ENCODE data around the gene LRP1-AS. TPM values are rescaled to one million over a fixed set of nuclear protein-coding genes. Genes with fewer than 3 reads are reported as not detected.

LRP1-AS gene
- total RNA-seq, 1 experiment from 2014 or later: not detected

- no peak for DNase-seq (ENCODE audit: low read depth, low spot score)
- H3K4me3 ChIP-seq (ENCODE audit: low read depth in 2 of 2, low read length in 2 of 2): peak overlapping the region; percentile 44 to 75
- CTCF ChIA-PET: interaction anchor here (0.6 kb wide), 2 partner anchors 22 to 352 kb away, joined by 3 to 4 read pairs; no protein-coding TSS in a partner anchor
Observed at GRCh38 chr12:57109207-57110103, 38.0 kb downstream of the LRP1-AS start.

More at GRCh38 chr12:57109207-57110103, 38.0 kb downstream of the LRP1-AS start:
- Histone ChIP-seq H3K27me3 (ENCODE audit: control insufficient read depth, insufficient read depth, low read length) (no peaks in the 10 kb centered on the region), H3K9me3 (ENCODE audit: control insufficient read depth, insufficient read depth, low read depth, low read length) (no peaks in the 10 kb centered on the region), H3K4me1 (ENCODE audit: control insufficient read depth, insufficient read depth, low read length) (peaks cover 17% of the 10 kb centered on the region), H3K27ac (ENCODE audit: low read length) (peak overlapping the region; percentile 95), H3K36me3 (ENCODE audit: control insufficient read depth, insufficient read depth, low read length) (no peaks in the 10 kb centered on the region)
- POLR2A ChIA-PET: no interaction called here
- intact Hi-C loops (cut with micrococcal nuclease; ENCODE audit: unreplicated experiment): loop anchor here (5.0 kb wide), 1 partner anchor 352 kb away; no protein-coding TSS in a partner anchor
- no peak for ATAC-seq
- in situ Hi-C loops (cut with HindIII; ENCODE audit: low pct_unique_long_range_greater_than_20kb, low sequenced_read_pairs): no loop called here
- BruUV-seq (replicated peaks): no TSS peak
- TF ChIP-seq REST (IDR thresholded peaks at IDR 0.05; ENCODE audit: insufficient read depth in 1 of 2, low read depth in 2 of 2, low read length in 1 of 2): no peak
- TF ChIP-seq POLR2AphosphoS5 (IDR thresholded peaks at IDR 0.05; ENCODE audit: low read depth, low read length): no peak
- TF ChIP-seq SIN3A (IDR thresholded peaks at IDR 0.05; ENCODE audit: borderline replicate concordance, insufficient read depth, low read depth, low read length): no peak
- TF ChIP-seq CTCF (IDR thresholded peaks at IDR 0.05): no peak
- TF ChIP-seq TCF7L2 (IDR thresholded peaks at IDR 0.05; ENCODE audit: low read depth, low read length): no peak
